WERI-Rb-1 (cell line): ENCODE measurements around the gene NACC1.
"Not testable (repeated sequence)": the region's sequence is repeated elsewhere in the genome, so short reads cannot be mapped to it uniquely, and the experiment has no call there.

Source experiments
- DNase-seq: peaks from one replicate; pipeline ENCODE4 v3.0.0-alpha.2; 2020
- H3K27ac ChIP-seq: fragments of 250-450 bp; sonication (Bioruptor Pico); 2 replicates; pipeline ENCODE4 v1.5.1; 2020; ENCODE audit warnings: mild to moderate bottlenecking, moderate library complexity
- H3K27me3 ChIP-seq: fragments of 250-450 bp; sonication (Bioruptor Pico); 2 replicates; pipeline ENCODE4 v1.5.1; 2021; ENCODE audit warnings: mild to moderate bottlenecking, low read depth, moderate library complexity; ENCODE audit not compliant: insufficient read depth, severe bottlenecking
- H3K36me3 ChIP-seq: fragments of 250-450 bp; sonication (Bioruptor Pico); 2 replicates; pipeline ENCODE4 v1.5.1; 2020; ENCODE audit warnings: mild to moderate bottlenecking, moderate library complexity
- H3K4me3 ChIP-seq: 2 replicates; pipeline ENCODE4 v1.5.1; 2011; ENCODE audit warnings: low read depth, mild to moderate bottlenecking, control low read depth, low read length
- H3K9me3 ChIP-seq: fragments of 250-450 bp; sonication (Bioruptor Pico); 2 replicates; pipeline ENCODE4 v1.5.1; 2021; ENCODE audit warnings: mild to moderate bottlenecking, moderate library complexity; ENCODE audit not compliant: severe bottlenecking
- TF ChIP-seq, protein P1 (sequence below): IDR thresholded peaks from 2 replicates; pipeline ENCODE4 v1.5.1; 2011; ENCODE audit warnings: low read depth, mild to moderate bottlenecking, control low read depth, inconsistent platforms, low read length

The NACC1 gene

DNA sequence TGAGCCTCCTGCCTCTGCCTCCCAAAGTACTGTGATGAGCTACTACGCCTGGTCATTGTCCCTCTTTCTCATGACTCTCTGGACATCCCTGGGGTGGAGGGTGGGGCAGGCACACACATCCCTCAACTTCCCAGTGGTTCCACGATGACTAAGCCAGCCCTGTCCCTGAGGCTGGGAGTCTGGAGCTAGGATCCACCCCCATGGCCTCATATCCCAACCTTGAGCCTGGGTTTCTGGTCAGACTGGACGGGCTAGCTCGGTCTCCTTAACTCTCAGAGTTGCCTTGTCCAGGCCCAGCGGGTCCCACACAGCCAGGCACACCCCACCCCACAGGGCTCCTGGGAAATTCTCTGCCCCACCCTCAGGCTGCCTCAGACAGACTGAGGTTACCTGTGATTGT, 51.7 kb downstream of the NACC1 start:
- Histone ChIP-seq H3K27ac (no peak overlapping the region), H3K36me3 (no peaks in the 10 kb centered on the region), H3K27me3 (no peaks in the 10 kb centered on the region), H3K4me3 (no peak overlapping the region), H3K9me3 (no peaks in the 10 kb centered on the region)
- DNase-seq: no peak
- TF ChIP-seq, protein P1, sequence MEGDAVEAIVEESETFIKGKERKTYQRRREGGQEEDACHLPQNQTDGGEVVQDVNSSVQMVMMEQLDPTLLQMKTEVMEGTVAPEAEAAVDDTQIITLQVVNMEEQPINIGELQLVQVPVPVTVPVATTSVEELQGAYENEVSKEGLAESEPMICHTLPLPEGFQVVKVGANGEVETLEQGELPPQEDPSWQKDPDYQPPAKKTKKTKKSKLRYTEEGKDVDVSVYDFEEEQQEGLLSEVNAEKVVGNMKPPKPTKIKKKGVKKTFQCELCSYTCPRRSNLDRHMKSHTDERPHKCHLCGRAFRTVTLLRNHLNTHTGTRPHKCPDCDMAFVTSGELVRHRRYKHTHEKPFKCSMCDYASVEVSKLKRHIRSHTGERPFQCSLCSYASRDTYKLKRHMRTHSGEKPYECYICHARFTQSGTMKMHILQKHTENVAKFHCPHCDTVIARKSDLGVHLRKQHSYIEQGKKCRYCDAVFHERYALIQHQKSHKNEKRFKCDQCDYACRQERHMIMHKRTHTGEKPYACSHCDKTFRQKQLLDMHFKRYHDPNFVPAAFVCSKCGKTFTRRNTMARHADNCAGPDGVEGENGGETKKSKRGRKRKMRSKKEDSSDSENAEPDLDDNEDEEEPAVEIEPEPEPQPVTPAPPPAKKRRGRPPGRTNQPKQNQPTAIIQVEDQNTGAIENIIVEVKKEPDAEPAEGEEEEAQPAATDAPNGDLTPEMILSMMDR: no peak

DNA sequence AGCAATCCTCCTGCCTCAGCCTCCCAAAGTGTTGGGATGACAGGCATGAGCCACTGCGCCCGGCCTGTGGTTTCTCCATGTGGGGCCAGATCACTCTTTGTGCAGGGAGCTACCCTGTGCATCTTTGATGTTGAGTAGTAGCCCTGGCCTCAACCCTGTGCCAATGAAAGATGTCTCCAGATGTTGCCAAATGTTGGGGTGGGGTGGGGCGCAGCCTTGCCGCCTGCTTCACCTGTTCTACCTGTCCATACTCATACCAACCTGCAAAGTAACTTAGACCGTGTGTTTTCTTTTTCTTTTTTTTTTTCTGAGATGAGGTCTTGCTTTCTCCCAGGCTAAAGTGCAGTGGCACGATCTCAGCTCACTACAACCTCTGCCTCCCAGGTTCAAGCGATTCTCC, 53.1 kb downstream of the NACC1 start:
- no peak for DNase-seq
- no peak overlapping the region for H3K27ac ChIP-seq
- TF ChIP-seq, protein P1: no peak

DNA sequence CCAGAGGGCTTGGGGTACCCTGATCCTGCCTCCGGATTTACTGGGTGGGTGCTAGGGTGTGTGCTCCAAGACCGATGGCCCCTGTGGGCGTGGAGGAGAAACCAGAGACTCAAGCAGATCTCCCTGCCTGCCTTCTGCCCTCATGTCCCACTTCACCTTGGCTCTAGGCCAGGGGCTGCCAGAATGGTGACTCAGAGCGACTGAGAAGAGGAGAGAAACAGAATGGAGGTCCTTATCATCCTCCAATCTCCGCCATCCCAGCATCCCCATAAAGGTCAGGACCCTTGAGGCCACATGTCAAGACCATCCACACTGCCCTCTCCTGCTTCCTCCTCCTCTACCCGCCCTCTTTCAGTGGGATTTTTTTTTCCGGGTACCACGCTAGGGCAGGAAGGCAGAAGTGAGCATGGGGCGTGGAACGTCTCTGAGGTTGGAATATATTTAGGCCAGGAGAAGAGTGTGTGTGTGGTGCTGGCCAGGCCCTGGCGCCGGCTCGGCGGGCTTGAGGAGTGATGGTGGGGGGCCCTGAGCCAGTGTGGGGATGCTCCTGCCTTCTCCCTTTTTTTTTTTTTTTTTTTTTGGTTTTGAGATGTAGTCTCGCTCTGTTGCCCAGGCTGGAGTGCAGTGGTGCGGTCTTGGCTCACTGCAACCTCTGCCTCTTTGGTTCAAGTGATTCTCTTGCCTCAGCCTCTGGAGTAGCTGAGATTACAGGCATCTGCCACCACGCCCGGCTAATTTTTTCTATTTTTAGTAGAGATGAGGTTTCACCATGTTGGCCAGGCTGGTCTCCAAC, 54.5 kb downstream of the NACC1 start:
- TF ChIP-seq, protein P1: no peak
- Histone ChIP-seq H3K27me3 (no peaks in the 10 kb centered on the region), H3K27ac (no peak overlapping the region), H3K9me3 (no peaks in the 10 kb centered on the region), H3K4me3 (no peak overlapping the region), H3K36me3 (no peaks in the 10 kb centered on the region)
- no peak for DNase-seq

More for the DNA sequence above, 53.1 kb downstream of the NACC1 start:
- Histone ChIP-seq H3K4me3 (no peak overlapping the region), H3K9me3 (no peaks in the 10 kb centered on the region), H3K27me3 (no peaks in the 10 kb centered on the region), H3K36me3 (no peaks in the 10 kb centered on the region)

DNA sequence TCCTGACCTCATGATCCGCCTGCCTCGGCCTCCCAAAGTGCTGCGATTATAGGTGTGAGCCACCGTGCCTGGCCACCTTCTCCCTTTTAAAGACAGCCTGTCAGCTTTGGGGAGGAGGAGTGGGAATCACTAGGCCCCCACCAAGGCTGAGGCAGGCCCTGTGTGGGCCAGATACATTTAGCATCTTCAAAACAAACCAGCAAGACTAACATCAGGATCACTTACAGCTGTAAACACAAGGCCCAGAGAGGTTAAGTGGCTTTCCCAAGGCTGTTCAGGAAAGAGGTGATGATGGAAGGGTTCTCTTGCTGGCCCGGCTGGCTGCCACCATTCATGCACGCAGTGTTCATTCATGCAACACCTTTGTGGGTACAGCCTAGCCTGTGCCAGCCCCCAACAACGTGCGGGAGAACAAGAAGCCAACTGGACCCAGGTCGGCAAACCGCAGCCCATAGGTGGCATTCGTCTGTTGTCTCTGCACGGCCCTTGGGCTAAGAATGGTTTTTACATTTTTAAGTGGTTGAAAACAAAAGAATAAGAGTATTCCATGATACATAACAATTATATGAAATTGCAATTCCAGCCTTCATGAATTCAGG, 55.2 kb downstream of the NACC1 start:
- Histone ChIP-seq H3K4me3 (no peak overlapping the region), H3K27me3 (no peaks in the 10 kb centered on the region), H3K27ac (no peak overlapping the region), H3K36me3 (no peaks in the 10 kb centered on the region), H3K9me3 (no peaks in the 10 kb centered on the region)
- TF ChIP-seq, protein P1: no peak
- no peak for DNase-seq

DNA sequence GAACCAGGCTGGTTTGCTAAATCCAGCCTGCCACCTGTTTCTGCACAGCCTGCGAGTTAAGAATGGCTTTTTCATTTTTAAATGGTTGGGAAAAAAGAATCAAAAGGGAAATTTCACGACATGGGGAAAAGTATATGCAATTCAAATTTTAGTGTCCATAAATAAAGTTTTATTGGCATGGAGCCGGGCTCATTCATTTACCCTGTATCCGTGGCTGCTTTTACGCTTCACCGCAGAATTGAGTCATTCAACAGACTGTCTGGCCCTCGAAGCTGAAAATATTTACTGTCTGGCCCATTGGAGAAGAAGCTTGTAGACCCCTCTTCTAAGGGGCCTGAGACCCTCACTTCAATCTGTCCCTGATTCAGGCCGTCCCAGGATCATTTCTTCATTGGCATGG, 58.3 kb downstream of the NACC1 start:
- DNase-seq: no peak
- H3K36me3 ChIP-seq: no peaks in the 10 kb centered on the region
- TF ChIP-seq, protein P1: no peak
- H3K27me3 ChIP-seq: no peaks in the 10 kb centered on the region
- H3K27ac ChIP-seq: peak overlapping the region; percentile 34; the same call in 1 of the 2 replicates
- H3K4me3 ChIP-seq: no peak overlapping the region
- no peaks in the 10 kb centered on the region for H3K9me3 ChIP-seq

DNA sequence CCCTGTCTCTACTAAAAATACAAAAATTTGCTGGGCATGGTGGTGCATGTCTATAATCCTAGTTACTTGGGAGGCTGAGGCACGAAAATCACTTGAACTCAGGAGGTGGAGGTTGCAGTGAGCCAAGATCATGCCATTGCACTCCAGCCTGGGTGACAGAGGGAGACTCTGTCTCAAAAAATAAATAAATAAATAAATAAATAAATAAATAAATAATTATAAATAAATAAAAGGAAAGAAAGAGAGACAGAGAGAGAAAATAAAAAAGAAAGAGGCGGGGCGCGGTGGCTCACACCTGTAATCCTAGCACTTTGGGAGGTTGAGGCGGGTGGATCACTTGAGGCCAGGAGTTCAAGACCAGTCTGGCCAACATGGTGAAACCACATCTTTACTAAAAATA, 59.5 kb downstream of the NACC1 start:
- not testable (repeated sequence) for H3K27ac ChIP-seq, H3K4me3 ChIP-seq, H3K27me3 ChIP-seq, DNase-seq, H3K9me3 ChIP-seq, H3K36me3 ChIP-seq

DNA sequence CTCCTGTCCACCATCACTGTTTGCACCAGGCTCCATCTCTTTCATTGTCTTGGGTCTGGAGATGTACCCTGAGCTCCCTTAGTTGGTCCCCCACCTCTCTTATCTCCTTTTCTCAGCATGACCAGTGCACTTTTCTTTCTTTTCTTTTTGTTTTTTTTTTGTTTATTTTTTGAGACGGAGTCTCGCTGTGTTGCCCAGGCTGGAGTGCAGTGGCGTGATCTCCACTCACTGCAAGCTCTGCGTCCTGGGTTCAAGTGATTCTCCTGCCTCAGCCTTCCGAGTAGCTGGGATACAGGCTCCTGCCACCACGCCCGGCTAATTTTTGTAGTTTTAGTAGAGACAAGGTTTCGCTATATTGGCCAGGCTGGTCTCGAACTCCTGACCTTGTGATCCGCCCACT, 60.2 kb downstream of the NACC1 start:
- H3K27me3 ChIP-seq, H3K9me3 ChIP-seq, H3K36me3 ChIP-seq, H3K4me3 ChIP-seq, DNase-seq, H3K27ac ChIP-seq: not testable (repeated sequence)
